Smooth muscle cell (in vitro differentiated cells): ENCODE data around the gene RIGI. TPM values are rescaled to one million over a fixed set of nuclear protein-coding genes. Genes with fewer than 3 reads are reported as not detected.

Experiments
- DNase-seq: peaks from one replicate; lab custom pipeline; 2025; ENCODE audit not compliant: unreplicated experiment; lab: John Stamatoyannopoulos, UW
- H2AFZ ChIP-seq: fragments of 200-600 bp; sonication (generic); 2 replicates; pipeline ENCODE4 v1.6.0; 2016; ENCODE audit warnings: antibody characterized with exemption, low read depth, mild to moderate bottlenecking
- H3F3A ChIP-seq: fragments of 200-600 bp; sonication (generic); 2 replicates; pipeline ENCODE4 v1.6.0; 2017; ENCODE audit warnings: antibody characterized with exemption, low read depth
- H3K27ac ChIP-seq: fragments of 200-600 bp; sonication (generic); 2 replicates; pipeline ENCODE4 v1.5.1; 2016; ENCODE audit warnings: low read depth, mild to moderate bottlenecking
- H3K27me3 ChIP-seq: fragments of 200-600 bp; sonication (generic); 2 replicates; pipeline ENCODE4 v1.6.1; 2016; ENCODE audit warnings: low read depth, mild to moderate bottlenecking
- H3K36me3 ChIP-seq: fragments of 200-600 bp; sonication (generic); 2 replicates; pipeline ENCODE4 v1.5.1; 2016; ENCODE audit warnings: low read depth
- H3K4me1 ChIP-seq: fragments of 200-600 bp; sonication (generic); 2 replicates; pipeline ENCODE4 v1.5.1; 2016; ENCODE audit warnings: low read depth
- H3K4me2 ChIP-seq: fragments of 200-600 bp; sonication (generic); 2 replicates; pipeline ENCODE4 v1.6.0; 2016; ENCODE audit warnings: mild to moderate bottlenecking
- H3K4me3 ChIP-seq: fragments of 200-600 bp; sonication (generic); 2 replicates; pipeline ENCODE4 v1.5.1; 2016; ENCODE audit warnings: mild to moderate bottlenecking
- H3K79me2 ChIP-seq: fragments of 200-600 bp; sonication (generic); 2 replicates; pipeline ENCODE4 v1.6.0; 2016; ENCODE audit warnings: low read depth, mild to moderate bottlenecking
- H3K9ac ChIP-seq: fragments of 200-600 bp; sonication (generic); 2 replicates; pipeline ENCODE4 v1.6.0; 2016; ENCODE audit warnings: low read depth
- H3K9me3 ChIP-seq: fragments of 200-600 bp; sonication (generic); replicated peaks from 2 replicates; pipeline ENCODE4 v1.5.1; 2016; ENCODE audit warnings: low read depth
- H4K20me1 ChIP-seq: fragments of 200-600 bp; sonication (generic); 2 replicates; pipeline ENCODE4 v1.6.0; 2016; ENCODE audit warnings: low read depth
- WGBS: methylation state at CpG from one replicate; pipeline ENCODE4 v1.1.7; 2016; ENCODE audit warnings: low lambda C conversion rate; 5-methylcytosine and 5-hydroxymethylcytosine counted together
- polyA plus RNA-seq: library from polyadenylated mRNA; unstranded; fragments of >200 nt; fragmentation: Nextera tagmentation; extraction: Ambion mirVana; gene quantifications from 2 replicates; pipeline ENCODE4 v1.2.1, GENCODE V29; 2016
- total RNA-seq: library from RNA; depleted of rRNA; stranded (reverse); fragments of >200 nt; gene quantifications from 2 replicates; pipeline ENCODE4 v1.2.3, GENCODE V29; 2014
- TF ChIP-seq, protein P1 (sequence below): fragments of 200-600 bp; sonication (generic); IDR thresholded peaks from 2 replicates; pipeline ENCODE4 v1.5.1; 2017; ENCODE audit warnings: borderline replicate concordance, mild to moderate bottlenecking, antibody characterized with exemption; ENCODE audit not compliant: insufficient read depth, poor library complexity, severe bottlenecking

Gene RIGI
- total and polyA plus RNA-seq, 2 experiments from 2014 or later, result 2.3 to 6.8 TPM

GRCh38 chr9:32518276-32518675 is 7.7 kb downstream of the RIGI start:
- no peak for DNase-seq
- Histone ChIP-seq H3F3A (no peaks in the 10 kb centered on the region), H3K4me1 (no peaks in the 10 kb centered on the region), H3K9me3 (no peaks in the 10 kb centered on the region), H3K36me3 (no peaks in the 10 kb centered on the region), H3K79me2 (no peaks in the 10 kb centered on the region), H4K20me1 (no peaks in the 10 kb centered on the region), H3K4me2 (no peak overlapping the region), H3K9ac (no peak overlapping the region), H3K4me3 (no peak overlapping the region), H3K27me3 (no peaks in the 10 kb centered on the region), H3K27ac (no peak overlapping the region), H2AFZ (no peak overlapping the region)
- TF ChIP-seq, protein P1, sequence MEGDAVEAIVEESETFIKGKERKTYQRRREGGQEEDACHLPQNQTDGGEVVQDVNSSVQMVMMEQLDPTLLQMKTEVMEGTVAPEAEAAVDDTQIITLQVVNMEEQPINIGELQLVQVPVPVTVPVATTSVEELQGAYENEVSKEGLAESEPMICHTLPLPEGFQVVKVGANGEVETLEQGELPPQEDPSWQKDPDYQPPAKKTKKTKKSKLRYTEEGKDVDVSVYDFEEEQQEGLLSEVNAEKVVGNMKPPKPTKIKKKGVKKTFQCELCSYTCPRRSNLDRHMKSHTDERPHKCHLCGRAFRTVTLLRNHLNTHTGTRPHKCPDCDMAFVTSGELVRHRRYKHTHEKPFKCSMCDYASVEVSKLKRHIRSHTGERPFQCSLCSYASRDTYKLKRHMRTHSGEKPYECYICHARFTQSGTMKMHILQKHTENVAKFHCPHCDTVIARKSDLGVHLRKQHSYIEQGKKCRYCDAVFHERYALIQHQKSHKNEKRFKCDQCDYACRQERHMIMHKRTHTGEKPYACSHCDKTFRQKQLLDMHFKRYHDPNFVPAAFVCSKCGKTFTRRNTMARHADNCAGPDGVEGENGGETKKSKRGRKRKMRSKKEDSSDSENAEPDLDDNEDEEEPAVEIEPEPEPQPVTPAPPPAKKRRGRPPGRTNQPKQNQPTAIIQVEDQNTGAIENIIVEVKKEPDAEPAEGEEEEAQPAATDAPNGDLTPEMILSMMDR, result no peak
- 80% methylated on average over 1 of the region's 1 CpG for WGBS

GRCh38 chr9:32516241-32516640 is 9.8 kb downstream of the RIGI start:
- no peak overlapping the region for H3K27ac ChIP-seq
- DNase-seq, result no peak
- TF ChIP-seq, protein P1, result no peak
- H3K36me3 ChIP-seq, result no peaks in the 10 kb centered on the region
- H3F3A ChIP-seq, result no peaks in the 10 kb centered on the region
- H3K27me3 ChIP-seq, result no peaks in the 10 kb centered on the region
- H3K4me2 ChIP-seq, result no peak overlapping the region
- H3K9me3 ChIP-seq, result no peaks in the 10 kb centered on the region
- no peaks in the 10 kb centered on the region for H3K79me2 ChIP-seq
- H4K20me1 ChIP-seq, result no peaks in the 10 kb centered on the region
- no peak overlapping the region for H3K9ac ChIP-seq
- H3K4me3 ChIP-seq, result no peak overlapping the region
- H3K4me1 ChIP-seq, result no peaks in the 10 kb centered on the region
- no peak overlapping the region for H2AFZ ChIP-seq

- Histone ChIP-seq H3K4me1 (no peaks in the 10 kb centered on the region), H3F3A (no peaks in the 10 kb centered on the region), H3K27me3 (no peaks in the 10 kb centered on the region), H3K9ac (no peak overlapping the region), H3K79me2 (no peaks in the 10 kb centered on the region), H3K9me3 (no peaks in the 10 kb centered on the region), H2AFZ (no peak overlapping the region), H3K4me2 (no peak overlapping the region), H3K4me3 (no peak overlapping the region), H3K27ac (no peak overlapping the region), H3K36me3 (no peaks in the 10 kb centered on the region), H4K20me1 (no peaks in the 10 kb centered on the region)
- no peak for DNase-seq
- 100% methylated on average over 1 of the region's 1 CpG for WGBS
- TF ChIP-seq, protein P1, result no peak
Measured at GRCh38 chr9:32508728-32509127, 17.3 kb downstream of the RIGI start.

DNA sequence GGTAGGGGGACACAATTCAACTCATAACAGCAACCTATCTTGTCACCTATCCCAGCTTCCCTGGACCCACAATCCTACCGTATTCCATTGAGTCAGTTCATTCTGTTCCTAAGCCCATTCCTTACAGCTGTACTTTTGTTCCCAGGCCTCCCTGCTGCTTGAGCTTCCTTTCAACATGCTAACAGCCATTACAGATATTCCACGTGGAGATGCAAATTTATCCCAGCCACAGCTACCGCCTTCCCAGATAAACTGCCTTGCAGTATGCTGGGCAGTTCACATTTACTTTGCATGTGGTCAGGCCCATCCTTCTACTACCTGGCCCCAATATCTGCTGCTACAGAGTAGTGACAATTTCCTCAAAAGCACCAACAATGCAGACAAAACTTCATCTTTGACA is 23.0 kb downstream of the RIGI start:
- Histone ChIP-seq H3K9ac (no peak overlapping the region), H3K27ac (no peak overlapping the region), H3F3A (no peaks in the 10 kb centered on the region), H3K4me1 (no peaks in the 10 kb centered on the region), H2AFZ (no peak overlapping the region), H3K9me3 (no peaks in the 10 kb centered on the region), H3K4me2 (no peak overlapping the region), H4K20me1 (no peaks in the 10 kb centered on the region), H3K36me3 (no peaks in the 10 kb centered on the region), H3K27me3 (no peaks in the 10 kb centered on the region), H3K79me2 (no peaks in the 10 kb centered on the region), H3K4me3 (no peak overlapping the region)
- no peak for DNase-seq
- TF ChIP-seq, protein P1, result no peak
- 77% methylated on average over 3 of the region's 3 CpGs for WGBS
